Neutrophil (primary cell): ENCODE data around the gene WLS.

Experiments used
- H3K27ac ChIP-seq: fragments of 200-600 bp; sonication (generic); 2 replicates; pipeline ENCODE4 v1.5.1; 2016; ENCODE audit warnings: mild to moderate bottlenecking, moderate library complexity
- H3K27me3 ChIP-seq: fragments of 200-600 bp; sonication (generic); 2 replicates; pipeline ENCODE4 v1.6.0; 2016; ENCODE audit warnings: mild to moderate bottlenecking
- H3K36me3 ChIP-seq: fragments of 200-600 bp; sonication (generic); 2 replicates; pipeline ENCODE4 v1.5.1; 2017
- H3K4me1 ChIP-seq, 2 experiments: fragments of 200-600 bp in 1 of 2; sonication (generic) in 1 of 2; 1 replicate in 1 of 2; 2 replicates in 1 of 2; pipeline versions ENCODE4 v1.5.1 to v1.6.1; 2013 to 2016; ENCODE audit warnings: low read depth in 1 of 2, low read length in 1 of 2, mild to moderate bottlenecking in 1 of 2, moderate library complexity in 1 of 2; ENCODE audit not compliant: control insufficient read depth in 1 of 2, insufficient read depth in 1 of 2
- H3K4me3 ChIP-seq, 2 experiments: fragments of 200-600 bp in 1 of 2; sonication (generic) in 1 of 2; 1 replicate in 1 of 2; 2 replicates in 1 of 2; pipeline ENCODE4 v1.5.1; 2013 to 2016; ENCODE audit warnings: low read depth in 1 of 2, low read length in 1 of 2, mild to moderate bottlenecking in 1 of 2, moderate library complexity in 1 of 2
- H3K9me3 ChIP-seq: fragments of 200-600 bp; sonication (generic); 2 replicates; pipeline ENCODE4 v1.5.1; 2016
- CTCF ChIP-seq: fragments of 200-600 bp; sonication (generic); IDR thresholded peaks from 2 replicates; pipeline ENCODE4 v1.5.1; 2016; ENCODE audit warnings: antibody characterized with exemption

WLS gene

GRCh38 chr1:68083686-68084085 is 148.6 kb downstream of the WLS start:
- Histone ChIP-seq H3K27me3 (no peaks in the 10 kb centered on the region), H3K9me3 (no peaks in the 10 kb centered on the region), H3K36me3 (no peaks in the 10 kb centered on the region), H3K27ac (no peak overlapping the region), H3K4me3 (no peak overlapping the region), H3K4me1 (no peaks in the 10 kb centered on the region)
- TF ChIP-seq CTCF: no peak

GRCh38 chr1:68081775-68082283 is 150.5 kb downstream of the WLS start:
- H3K27ac ChIP-seq: no peak overlapping the region
- no peak overlapping the region for H3K4me3 ChIP-seq
- H3K9me3 ChIP-seq: no peaks in the 10 kb centered on the region
- no peaks in the 10 kb centered on the region for H3K36me3 ChIP-seq
- H3K4me1 ChIP-seq: no peaks in the 10 kb centered on the region
- no peak for TF ChIP-seq CTCF
- no peaks in the 10 kb centered on the region for H3K27me3 ChIP-seq

DNA sequence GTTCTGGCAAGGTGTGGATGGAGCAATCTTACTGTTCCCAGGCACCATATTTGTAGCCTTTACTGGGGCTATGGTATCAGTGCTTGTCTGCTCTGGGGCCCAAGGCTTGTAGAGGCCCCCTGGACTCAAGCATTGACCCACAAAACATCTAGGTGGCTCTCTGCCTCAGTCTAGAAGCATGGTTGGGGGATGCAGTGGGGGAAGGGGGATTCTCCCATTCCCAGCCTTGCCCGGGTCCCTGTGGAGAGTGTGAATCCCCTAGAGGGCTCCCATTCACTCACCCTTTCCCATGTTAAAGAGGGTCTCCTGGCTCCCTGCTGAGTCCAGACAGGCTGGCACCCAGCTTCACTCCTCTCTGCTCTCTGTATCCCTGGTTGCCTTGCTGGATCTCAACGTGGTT is 153.7 kb downstream of the WLS start:
- no peaks in the 10 kb centered on the region for H3K9me3 ChIP-seq
- no peaks in the 10 kb centered on the region for H3K27me3 ChIP-seq
- no peak overlapping the region for H3K27ac ChIP-seq
- no peak overlapping the region for H3K4me3 ChIP-seq
- H3K4me1 ChIP-seq: no peaks in the 10 kb centered on the region
- no peak for TF ChIP-seq CTCF
- H3K36me3 ChIP-seq: no peaks in the 10 kb centered on the region
